SW480 (cell line): Measurements from ENCODE around the gene SLC25A33.

ENCODE experiments used
- DNase-seq: peaks from one replicate; pipeline ENCODE4 v3.0.0-alpha.2; 2016; ENCODE audit warnings: low spot score

Gene SLC25A33

DNA sequence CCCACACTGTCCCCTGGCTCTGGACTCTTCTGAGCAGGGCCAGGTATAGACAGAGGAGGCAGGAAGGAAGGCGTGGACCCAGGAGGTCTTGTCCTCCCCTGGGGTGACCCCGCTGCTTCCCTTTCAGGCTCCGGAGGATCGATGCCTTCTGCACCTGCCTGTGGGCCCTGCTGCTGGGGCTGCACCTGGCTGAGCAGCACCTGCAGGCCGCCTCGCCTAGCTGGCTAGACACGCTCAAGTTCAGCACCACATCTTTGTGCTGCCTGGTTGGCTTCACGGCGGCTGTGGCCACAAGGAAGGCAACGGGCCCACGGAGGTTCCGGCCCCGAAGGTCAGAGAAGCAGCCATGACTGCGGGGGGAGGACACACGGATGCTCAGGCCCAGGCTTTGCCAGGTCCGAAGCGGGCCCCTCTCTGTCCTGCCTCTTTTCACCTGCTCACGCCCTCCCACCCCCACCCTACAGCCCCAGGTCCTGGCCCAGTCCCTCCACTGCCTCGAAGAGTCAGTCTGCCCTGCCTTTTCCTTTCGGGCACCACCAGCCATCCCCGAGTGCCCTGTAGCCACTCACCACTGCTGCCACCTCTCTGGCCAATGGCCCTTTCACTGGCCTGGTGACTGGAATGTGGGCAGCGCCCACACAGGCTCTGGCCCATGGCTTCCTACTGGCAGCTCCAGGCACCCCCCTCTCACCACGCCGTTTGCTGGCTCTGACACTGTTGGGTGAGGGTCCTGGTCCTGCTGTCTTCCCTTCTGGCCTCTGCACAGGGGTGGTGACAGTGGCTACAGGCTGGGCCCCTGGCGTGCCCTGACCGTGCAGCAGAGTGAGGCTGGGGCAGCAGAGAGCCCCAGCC lies 62.9 kb downstream of the SLC25A33 start:
- no peak for DNase-seq

DNA sequence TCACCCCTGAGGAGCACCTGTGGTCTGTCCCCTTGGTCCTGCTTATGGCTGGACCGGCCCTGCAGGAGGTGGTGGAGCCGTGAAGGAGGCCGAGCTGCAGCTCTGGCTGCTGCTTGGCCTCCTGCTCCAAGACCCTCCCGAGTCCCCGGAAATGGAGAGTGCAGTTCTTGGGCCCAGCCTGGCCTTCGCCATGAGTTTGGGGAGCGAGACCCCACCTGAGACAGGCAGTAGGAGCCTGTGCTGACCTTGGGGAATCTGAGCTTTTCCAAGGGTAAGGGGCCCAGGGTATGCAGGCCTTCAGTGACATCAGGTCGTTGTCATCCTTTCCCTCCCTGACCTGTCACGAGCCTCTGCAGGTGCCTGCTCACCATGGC lies 63.5 kb downstream of the SLC25A33 start:
- no peak for DNase-seq

DNA sequence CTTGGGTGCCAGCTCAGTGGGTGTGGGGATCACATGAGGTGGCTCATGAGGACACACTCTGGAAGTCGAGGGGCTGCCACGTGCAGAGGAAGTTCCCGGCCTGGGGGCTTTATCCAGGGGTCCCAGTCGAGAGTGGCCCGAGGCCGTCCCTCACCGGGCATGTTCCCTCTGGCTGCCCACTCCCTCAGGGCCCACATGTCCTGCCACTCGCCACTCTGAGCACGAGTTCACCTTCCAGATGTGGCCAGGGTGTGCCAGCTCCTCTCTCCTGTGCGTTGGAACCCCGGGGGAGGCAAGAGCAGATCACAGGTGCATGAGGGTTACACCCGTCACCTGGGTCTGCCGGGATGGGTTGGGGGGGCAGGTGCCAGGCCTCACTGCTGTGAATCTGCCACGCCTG lies 64.0 kb downstream of the SLC25A33 start:
- DNase-seq, result no peak

DNA sequence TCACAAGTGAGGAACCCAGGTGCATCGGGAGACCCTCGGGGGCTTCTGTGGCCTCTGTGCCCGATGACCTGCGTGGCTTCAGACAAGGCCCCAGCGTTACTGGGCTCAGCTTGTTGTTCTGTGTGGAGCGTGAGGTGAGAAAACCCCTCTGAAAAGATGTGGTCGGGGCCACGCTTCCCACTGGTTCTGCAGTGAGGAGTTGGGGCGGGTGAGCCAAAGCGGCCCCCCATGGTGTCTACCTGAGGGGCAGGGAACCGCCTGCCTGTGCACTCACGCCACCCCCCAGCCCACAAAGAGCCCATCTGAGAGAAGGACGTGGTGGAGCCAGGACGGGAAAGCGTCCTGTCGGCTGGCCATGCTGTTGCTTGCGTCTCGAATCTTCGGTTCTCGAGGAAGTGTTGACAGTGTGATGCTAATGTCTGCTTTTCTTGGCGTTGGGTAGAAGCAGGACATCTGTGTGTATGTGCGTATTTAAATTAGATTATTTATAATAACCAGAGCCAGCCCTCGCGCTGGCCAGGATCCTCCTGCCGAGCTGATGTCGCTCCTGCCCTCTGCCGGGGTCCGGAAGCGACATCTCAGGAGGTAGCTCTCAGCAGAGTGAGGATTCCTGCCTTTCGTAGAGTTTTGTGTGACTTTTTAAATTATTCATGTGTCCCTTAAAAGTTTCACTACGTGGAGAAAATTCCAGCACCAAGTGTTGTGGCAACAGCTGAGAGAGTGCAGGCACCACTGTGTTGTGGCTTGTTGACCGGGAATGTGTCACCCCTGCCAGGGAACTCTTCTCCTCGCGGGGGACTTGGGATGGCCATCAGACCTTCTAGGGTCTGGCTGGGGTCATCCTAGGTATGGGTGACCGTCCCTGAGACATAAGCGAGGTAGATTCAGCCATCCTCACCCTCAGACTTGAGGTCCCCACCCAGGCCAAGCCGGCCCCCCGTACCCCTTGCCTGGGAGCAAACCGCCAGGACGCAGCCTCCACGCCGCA lies 64.8 kb downstream of the SLC25A33 start:
- DNase-seq, result no peak

DNA sequence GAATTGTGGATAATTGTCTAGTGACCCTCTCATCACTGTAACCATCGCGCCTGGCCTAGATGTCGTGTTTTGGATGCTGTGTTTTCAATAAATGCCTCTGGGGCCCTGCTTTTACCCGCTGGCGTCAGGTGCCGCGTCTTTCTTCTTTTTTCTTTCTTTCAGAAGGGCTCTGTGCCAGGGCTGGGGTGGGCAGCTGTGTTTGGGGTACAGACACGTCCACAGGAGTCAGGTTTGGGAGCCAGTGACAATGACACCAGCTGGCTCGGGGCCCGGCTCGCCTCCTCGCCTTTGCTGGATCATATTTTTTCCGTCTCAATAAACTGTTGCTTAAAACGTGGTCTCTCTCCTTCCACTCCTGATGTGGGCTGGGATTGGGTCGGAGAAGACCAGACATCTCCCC lies 65.6 kb downstream of the SLC25A33 start:
- DNase-seq, result no peak

DNA sequence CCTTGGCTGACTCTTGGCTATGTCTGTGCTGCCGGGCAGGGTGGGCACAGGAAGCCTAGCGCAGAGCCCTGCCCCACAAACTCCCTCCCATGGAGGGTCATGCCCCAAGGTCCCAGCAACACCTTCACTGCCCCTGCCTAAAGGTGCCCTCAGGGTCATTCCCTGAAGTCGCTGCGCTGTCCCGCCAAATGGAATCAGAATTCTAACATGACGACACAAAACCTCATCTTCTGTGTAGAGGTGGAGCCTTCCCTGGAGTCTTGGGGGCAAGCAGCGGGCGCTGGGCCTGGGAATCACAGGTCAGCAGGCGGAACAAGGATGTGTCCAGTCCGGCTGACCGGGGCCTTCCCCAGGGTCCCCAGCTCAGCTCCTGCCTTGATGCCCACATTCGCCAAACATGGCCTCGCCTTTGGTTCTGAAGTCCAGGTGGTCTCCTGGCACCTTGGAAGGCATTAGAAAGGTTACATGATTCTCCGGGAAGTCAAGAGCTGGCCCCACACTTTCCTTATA lies 66.7 kb downstream of the SLC25A33 start:
- no peak for DNase-seq

DNA sequence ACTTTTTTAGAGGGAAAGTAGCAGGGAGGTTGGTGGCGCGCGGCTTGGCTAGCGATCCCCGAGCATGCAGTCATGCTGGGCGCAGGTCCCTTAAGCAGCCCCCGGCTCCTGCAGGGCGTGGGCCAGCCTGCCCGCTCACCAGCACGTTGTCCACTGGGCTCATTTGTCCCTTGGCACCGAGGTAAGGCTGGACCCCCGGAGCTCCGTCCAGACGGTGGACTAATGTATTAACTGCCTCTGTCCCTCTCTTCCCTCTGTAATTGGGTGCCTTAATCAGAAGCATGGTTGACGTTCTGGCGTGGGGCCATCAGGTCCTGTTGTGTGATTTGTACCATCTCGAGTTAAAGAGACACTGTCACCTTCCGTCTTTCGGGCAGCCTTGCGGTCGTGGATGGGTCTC lies 67.2 kb downstream of the SLC25A33 start:
- no peak for DNase-seq

DNA sequence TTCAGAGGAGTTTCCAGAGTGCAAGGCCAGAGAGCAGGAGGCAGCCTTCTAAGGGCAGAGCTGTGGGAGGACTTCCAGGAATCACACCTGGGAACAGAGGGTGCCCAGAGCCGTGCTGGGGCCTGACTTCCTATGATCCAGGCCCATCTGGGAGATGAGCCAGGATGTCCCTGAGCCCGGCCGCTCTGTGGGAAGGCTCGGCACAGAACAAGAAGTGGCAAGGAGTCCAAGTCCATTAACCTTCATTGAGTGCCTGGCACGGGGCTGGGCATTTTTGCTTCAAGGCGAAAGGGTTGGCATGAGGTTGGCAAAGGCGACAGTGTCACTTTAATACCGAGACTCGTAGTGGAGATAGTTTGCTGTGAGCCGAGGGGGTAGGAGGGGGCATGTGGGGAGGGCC lies 67.7 kb downstream of the SLC25A33 start:
- no peak for DNase-seq

DNA sequence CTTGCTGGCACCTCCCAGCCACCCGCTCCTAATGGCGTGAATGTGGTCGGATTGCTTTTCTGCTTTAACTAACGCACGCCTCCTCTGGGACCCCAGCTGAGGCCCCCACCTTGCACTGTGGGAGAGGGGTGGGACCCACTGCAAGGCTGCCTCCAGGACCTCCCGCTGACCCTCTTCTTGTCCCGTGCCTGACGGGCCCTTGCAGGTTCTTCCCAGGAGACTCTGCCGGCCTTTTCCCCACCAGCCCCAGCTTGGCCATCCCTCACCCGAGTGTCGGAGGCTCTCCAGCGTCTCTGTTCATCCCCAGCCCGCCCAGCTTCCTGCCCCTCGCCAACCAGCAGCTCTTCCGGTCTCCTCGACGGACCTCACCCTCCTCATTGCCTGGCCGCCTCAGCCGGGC lies 68.1 kb downstream of the SLC25A33 start:
- no peak for DNase-seq

DNA sequence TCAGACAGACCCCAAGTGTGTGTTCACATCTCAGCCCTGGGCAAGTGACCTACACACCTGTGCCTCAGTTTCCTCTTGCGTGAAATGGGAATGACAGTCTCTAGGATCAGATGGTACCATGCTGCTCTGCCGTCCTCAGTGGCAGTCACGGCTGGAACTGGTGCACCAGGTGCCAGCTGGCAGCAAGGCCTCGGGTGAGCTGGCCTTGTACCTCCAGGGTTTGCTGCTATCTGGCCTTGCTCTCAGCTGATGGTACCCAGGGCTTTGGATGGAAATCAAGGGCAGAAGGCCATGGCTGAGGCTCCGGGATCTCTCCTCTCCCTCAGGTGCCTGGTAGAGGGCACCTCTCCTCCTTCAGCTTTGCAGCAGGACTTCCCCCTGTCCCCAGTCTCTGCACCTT lies 70.7 kb downstream of the SLC25A33 start:
- no peak for DNase-seq

DNA sequence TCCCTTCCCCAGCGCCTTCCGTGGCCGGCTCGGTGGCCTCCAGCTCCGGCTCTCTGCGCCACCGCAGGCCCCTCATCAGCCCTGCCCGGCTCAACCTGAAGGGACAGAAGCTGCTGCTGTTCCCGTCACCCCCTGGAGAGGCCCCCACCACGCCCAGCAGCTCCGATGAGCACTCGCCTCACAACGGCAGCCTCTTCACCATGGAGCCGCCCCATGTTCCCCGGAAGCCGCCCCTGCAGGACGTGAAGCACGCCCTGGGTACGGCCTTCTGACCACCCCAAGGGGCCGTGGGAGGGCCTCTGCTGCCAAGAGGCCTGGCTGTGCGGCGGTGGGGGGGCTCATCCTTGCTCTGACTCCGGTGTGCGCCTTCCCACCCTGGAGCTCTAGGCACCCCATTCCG lies 71.3 kb downstream of the SLC25A33 start:
- DNase-seq, result no peak

DNA sequence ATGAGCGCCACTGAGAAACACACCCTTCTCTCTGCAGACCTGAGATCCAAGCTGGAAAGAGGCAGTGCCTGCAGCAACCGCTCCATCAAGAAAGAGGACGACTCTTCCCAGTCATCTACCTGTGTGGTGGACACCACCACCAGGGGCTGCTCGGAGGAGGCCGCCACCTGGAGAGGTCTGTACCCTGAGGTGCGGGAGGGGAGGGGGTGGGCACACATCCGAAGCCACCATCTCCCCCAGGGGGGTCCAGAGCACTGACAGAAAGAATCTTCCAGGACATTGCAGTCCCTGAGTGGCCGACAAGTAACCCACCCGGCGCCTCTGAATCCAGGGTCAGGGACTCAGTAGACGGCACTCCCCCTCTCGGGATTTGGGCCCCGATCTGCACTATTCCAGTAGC lies 72.5 kb downstream of the SLC25A33 start:
- DNase-seq, result no peak

DNA sequence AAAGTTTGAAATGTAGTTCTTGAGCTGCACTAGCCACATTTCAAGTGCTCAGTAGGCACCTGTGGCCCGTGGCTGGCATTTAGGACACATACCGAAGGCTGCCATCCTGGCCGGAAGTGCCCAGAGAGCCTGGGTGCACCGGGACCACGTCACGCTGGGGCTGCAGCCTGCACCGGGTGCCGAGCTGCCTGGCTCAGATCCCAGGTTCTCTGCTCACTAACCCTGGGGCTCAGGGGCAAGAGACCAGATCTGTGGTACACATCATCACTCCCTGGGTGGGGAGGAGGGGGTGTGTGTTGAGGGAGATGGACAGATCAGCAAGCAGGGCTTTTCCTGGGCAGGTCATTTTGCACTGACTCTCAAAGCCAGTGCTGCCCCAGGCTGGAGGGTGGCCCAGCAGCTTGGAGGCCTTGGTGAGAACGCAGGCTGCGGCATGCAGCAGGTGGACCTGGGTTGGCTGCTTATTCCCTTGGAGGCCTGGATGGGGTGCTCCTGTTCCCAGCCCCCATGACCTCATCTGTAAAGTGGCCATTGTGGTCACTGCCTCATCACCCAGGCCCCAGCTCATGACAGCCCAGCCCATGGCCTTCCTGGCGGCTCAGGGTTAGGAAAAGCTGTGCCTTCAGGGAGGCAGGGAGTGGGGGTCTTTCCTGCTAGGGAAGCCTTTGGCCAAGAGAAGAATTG lies 73.0 kb downstream of the SLC25A33 start:
- DNase-seq, result no peak

DNA sequence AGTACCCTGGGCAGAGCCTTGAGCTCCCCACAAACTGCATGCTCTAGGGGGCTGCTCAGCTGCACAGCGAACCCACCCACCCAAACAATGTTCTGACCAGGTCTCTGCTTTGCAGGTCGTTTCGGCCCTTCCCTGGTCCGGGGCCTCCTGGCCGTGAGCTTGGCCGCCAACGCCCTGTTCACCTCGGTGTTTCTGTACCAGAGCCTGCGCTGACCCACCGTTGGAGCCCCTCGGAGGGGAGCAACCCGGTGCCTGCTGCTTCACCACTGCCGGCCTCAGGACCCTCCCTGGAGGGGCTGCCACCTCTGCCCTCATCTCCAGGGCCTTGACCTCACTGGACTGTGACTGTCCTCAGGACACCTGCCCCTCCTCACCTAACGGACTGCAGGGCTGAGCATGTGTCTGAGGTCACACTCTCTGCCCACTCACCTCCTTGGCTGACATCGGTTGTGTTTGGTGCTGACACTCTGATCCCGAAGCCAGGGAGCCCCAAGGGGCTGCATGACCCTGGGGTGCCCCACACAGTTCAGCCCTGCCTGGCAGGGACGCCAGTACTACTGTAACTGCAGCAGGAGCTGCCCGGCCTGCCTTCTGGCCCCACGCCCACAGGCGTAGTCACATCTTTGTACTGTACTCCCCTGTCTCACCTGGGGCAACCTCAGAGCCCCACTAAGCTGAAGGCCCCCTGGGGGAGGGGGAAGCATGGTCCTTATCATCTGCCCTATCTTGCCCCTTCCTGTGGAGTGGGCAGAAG lies 73.8 kb downstream of the SLC25A33 start:
- DNase-seq, result no peak

DNA sequence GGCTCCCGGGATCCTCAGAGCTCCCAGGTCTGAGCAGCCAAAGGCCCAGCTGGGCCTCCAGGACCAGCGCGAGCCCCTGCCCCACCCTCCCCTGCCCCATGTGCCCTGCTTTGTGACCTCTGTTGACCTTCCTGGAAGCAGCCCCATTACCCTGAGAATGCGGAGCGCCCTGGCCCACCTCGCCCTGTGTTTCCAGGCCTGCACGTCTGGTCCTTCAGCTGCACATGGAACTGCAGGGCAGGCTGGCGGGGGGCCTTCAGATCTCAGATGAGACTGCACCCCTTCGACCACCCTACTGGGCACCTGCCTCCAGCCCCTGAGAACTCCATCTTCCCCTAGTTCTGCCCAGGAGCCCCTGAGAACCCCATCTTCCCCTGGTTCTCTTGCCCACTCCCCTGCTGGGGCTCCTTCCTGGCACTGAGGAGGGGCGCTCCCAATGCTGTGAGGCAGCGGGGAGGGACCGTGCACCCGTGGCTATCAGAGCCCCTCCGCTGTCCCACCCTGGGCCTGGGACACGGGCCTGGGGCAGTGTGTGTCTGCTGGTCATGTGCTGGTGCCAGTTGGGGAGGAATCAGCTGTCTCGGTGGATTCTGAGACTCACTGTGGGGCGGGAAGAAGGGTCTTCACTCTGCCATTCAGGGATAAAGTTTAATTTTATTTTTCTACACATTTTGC lies 74.5 kb downstream of the SLC25A33 start:
- no peak for DNase-seq

DNA sequence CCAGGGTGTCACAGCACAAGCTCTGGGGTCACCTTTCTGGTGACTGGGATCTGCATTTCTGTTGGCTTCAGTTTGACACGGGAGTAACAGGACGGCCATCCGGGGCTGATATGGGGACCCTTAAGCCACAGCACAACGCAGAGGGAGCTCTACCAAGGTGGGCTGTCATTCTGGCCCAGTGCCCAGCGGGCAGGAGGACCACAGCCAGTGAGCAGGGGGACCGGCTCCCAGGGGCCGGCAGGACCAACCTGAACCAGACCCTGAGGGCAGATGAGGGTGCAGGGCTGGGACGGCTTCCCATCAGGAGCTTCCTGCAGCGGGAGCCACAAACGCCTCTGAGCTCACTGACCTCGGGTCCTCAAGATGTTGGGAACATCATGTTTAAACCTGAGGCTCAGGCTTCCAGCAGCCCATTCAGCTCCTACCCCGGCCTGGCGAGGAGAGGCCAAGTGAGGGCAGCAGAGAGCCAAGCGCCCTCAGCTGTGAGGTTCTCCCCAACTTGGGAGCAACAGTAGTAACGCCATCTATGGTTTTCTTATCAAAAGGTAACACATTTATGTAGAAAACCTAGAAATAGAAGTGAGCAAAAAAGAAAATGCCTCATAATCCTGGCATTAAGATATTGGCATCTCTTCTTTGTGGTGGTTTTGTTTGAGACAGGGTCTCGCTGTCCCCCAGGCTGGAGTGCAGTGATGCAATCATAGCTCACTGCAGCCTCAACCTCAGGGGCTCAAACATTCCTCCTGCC lies 76.2 kb downstream of the SLC25A33 start:
- DNase-seq, result peak; percentile 26

DNA sequence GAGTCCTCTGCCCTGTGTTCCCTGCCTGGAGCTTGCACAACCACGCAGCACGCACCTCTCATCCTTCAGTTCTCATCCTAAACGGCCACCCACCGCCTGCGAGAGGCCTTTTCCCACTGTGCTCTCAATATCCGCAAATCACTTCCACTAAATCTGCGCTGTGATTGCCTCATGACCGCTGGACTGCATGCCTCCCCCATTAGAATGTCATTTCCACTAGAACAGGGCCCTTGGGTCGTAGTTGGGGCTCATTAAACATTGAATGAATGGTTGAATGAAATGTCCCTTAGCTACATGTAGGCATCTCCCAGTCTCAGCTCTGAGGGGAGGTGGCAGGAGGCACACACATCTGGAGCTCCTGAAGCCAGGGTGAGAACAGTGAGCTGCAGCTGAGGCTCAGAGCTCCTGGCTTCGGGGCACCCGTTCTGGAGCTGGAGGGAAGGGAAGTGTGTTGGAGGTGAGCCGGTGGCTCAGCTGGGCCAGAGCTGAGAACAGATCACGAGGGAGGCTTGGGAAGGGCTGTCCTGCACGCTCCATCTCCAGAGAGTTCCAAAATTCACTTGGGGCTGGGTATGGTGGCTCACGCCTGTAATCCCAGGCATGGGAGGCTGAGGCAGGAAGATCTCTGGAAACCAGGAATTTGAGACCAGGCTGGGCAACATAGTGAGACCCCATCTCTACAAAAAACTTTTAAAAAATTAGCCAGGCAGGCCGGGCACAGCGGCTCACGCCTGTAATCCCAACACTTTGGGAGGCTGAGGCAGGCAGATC lies 79.8 kb downstream of the SLC25A33 start:
- no peak for DNase-seq

DNA sequence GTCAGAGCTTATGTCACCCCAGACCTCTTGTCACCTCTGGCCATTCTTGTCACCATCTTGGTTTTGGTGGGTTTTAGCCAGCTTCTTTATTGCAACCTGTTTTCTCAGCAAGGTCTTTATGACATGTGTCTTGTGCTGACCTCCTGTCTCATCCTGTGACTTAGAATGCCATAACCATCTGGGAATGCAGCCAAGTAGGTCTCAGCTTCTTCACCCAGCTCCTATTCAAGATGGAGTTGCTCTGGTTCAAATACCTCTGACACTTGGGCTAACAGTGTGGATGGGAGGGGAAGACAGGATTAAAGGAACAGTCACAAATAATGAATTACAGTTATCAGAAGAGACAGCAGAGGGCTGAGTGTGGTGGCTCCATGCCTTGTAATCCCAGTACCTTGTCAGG lies 81.8 kb downstream of the SLC25A33 start:
- no peak for DNase-seq

DNA sequence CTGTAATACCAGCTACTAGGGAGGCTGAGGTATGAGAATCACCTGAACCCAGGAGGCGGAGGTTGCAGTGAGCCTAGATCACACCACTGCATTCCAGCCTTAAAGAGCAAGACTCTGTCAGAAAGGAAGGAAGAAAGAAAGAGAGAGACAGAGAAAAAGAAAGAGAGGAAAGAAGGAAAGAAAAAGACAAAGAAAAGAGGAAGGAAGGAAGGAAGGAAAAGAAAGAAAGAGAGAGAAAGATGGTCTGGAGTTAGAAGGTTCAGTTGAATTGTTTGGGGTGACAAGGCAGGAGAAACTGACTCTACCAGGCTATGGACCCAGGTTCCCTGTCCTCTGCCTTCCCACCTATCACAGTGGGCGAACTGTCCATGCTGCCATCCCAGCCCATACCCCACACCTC lies 84.8 kb downstream of the SLC25A33 start:
- DNase-seq, result no peak
